Omental fat pad (tissue), 4 donors: ENCODE results near the gene MAGEB2. TPM values are rescaled to one million over a fixed set of nuclear protein-coding genes. Genes with fewer than 3 reads are reported as not detected.

Experiments
- ATAC-seq: fragments of 150-250 bp; one replicate; pipeline ENCODE4 v1.9.1; 2016; ENCODE audit warnings: mild to moderate bottlenecking, moderate library complexity; ENCODE audit not compliant: low FRiP score
- DNase-seq: peaks from one replicate; pipeline ENCODE4 v3.0.0-alpha.2; 2019; ENCODE audit warnings: low spot score
- CTCF ChIP-seq, 3 donors: fragments of 450-650 bp; IDR thresholded peaks; one replicate each; pipeline ENCODE4 v1.5.1; 2016 to 2017; ENCODE audit warnings: antibody characterized with exemption in 3 of 3, mild to moderate bottlenecking in 3 of 3, moderate library complexity in 2 of 3
- total RNA-seq, 4 donors: library from RNA; depleted of rRNA; stranded (reverse); fragments of >200 nt; gene quantifications; one replicate each; pipeline ENCODE4 v1.1.0, GENCODE V29; 2016

Gene MAGEB2
- total RNA-seq, 4 donors from 2014 or later, result not detected

- ATAC-seq (no peak), DNase-seq (no peak)
- TF ChIP-seq CTCF (IDR thresholded peaks at IDR 0.05), result no peak
These were observed 31.6 kb downstream of the MAGEB2 start, which contains the start of gene MAGEB1 for GRCh38 chrX:30246769-30247489. MAGEB1 (plus strand) TSS chrX:30247146; CDS start chrX:30250494, 3,348 bp downstream.

- ATAC-seq (no peak), DNase-seq (no peak)
- TF ChIP-seq CTCF (IDR thresholded peaks at IDR 0.05), result no peak
These were observed 33.5 kb downstream of the MAGEB2 start for GRCh38 chrX:30248854-30249253.

GRCh38 chrX:30253257-30253656 is 37.9 kb downstream of the MAGEB2 start:
- no peak for TF ChIP-seq CTCF (IDR thresholded peaks at IDR 0.05)
- DNase-seq (no peak), ATAC-seq (no peak)

- DNase-seq (no peak), ATAC-seq (no peak)
- no peak for TF ChIP-seq CTCF (IDR thresholded peaks at IDR 0.05)
These were observed 44.6 kb downstream of the MAGEB2 start for GRCh38 chrX:30259927-30260326.

- no peak for DNase-seq
- no peak for TF ChIP-seq CTCF (IDR thresholded peaks at IDR 0.05)
- no peak for ATAC-seq
These were observed 45.6 kb downstream of the MAGEB2 start for GRCh38 chrX:30261012-30261411.

GRCh38 chrX:30262763-30263162 is 47.4 kb downstream of the MAGEB2 start:
- TF ChIP-seq CTCF (IDR thresholded peaks at IDR 0.05), result no peak
- no peak for DNase-seq
- no peak for ATAC-seq

Other genes starting within 250 kb of the MAGEB2 start
- gene MAGEB3, start 15.1 kb downstream of the MAGEB2 start, total RNA-seq, result not detected
- not detected for gene MAGEB4, start 26.4 kb downstream of the MAGEB2 start, total RNA-seq
- not detected for gene MAGEB1, start 31.6 kb downstream of the MAGEB2 start, total RNA-seq
- under 1 TPM in 1 of 4 donors, not detected in 3; 0.28 TPM for gene NR0B1, start 93.8 kb downstream of the MAGEB2 start, total RNA-seq